ENCODE data around the gene RCN2.

RCN2 gene

DNA sequence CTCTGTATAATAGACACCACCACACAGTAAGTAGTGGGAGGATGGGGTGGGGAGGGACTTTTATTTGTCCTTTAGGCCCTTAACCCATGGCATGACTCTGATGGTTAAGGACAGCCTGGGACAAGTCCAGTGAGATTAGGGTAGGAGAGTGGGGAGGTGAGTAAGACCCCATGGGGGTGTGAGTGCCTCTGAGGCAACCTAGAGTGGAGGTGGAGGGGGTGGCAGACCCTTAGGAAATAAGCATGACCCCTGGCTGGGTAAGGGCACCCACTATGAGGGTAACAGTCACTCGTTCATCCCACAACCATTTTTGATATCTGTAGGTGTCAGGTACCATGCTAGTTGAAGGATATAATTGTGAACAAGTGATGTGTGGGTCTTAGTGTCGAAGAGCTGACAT lies 42.4 kb downstream of the RCN2 start:
- no peak for DNase-seq (ENCODE audit: low read depth, low spot score)

DNA sequence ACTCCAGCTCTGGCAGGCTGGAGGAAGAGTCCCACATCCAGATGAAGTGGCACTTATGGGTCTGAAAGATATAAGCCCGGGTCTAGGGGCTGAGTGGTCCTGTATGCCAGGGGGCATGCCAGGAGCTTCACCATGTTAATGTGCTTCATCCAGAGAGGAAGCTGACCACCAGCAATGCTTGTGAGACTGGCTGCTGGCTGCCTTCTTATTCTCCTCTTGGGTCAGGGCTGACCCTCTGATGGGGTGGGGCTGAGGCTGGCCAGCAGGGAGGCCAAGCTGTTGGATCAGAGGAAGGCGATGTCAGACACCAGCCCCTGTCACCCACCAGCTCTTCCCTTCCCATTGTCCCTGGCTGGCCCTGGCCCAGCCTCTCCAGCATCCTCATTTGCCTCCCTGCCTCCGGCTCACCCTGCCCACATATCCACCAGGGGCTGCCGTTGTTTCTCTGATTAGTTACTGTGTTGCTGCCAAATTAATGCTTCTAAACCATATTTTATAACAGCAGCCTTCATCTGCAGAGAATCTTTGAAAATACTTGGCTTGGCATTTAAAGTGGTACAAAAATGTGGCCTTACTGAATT lies 43.0 kb downstream of the RCN2 start:
- no peak for DNase-seq (ENCODE audit: low read depth, low spot score)

GRCh38 chr15:76976141-76976540 lies 44.6 kb downstream of the RCN2 start:
- no peak for DNase-seq (ENCODE audit: low read depth, low spot score)

GRCh38 chr15:76976572-76977270 lies 45.2 kb downstream of the RCN2 start:
- no peak for DNase-seq (ENCODE audit: low read depth, low spot score)

- DNase-seq (ENCODE audit: low read depth, low spot score), result no peak
These were observed 47.2 kb downstream of the RCN2 start for GRCh38 chr15:76978522-76979330.

DNA sequence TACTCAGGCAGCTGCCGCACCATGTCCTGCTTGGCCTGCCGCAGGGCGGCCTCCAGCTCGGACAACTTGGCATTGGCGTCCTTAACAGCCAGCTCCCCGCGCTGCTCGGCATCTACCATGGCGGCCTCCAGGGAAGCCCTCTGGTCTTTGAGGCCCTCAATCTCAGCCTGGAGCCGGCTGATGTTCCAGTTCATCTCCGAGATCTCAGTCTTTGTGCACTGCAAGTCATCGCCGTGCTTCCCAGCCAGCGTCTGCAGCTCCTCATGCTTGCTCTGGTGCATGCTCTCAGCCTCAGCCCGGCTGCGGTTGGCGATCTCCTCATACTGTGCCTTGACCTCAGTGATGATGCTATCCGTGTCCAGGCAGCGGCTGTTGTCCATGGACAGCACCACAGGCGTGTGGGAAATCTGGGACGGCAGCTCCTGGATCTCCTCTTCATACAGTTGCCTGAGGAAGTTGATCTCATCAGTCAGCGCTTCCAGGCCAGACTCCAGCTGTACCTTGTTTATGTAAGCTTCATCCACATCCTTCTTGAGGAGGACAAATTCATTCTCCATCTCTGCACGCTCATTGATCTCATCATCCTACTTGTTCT lies 47.9 kb downstream of the RCN2 start:
- DNase-seq (ENCODE audit: low read depth, low spot score), result no peak

DNA sequence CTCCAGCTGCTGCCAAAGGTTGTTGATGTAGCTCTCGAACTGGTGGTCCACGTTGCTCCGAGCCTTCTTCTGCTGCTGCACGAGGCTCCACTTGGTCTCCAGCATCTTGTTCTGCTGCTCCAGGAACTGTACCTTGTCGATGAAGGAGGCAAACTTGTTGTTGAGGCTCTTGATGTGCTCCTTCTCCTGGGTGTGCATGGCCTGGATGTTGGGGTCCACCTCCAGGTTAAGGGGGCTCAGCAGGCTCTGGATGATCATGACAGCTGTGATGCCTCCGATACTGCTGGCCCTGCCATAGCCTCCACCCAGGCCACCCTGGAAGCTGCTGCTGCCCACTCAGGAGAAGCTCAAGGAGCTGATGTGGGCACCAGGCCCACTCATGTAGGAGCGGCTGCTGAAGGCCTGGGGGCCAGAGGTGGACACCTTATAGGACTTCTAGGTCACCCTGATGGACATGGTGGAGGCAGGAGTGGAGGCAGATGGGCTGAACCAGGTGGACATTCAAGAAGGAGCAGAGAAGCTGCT lies 48.5 kb downstream of the RCN2 start:
- no peak for DNase-seq (ENCODE audit: low read depth, low spot score)

DNA sequence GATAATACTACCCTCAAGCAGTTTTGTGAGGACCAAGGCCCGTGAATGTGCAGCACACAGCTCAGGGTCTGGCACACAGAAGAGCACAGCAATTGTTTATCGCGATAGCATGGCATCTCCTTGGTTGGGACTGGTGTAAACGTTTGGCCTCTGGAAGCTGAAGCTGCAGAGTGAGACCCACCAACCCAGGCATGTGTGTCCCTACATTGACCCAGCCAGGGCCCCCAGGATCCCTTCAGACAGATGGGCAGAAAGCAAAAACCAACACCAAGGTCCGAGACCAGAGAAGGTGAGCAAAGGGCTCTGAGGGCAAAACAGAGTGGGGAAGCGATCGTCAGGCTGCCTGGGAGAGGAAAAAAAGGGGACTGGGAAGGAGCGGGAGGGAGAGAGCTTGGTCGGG lies 50.8 kb downstream of the RCN2 start:
- no peak for DNase-seq (ENCODE audit: low read depth, low spot score)

GRCh38 chr15:76982756-76983155 lies 51.2 kb downstream of the RCN2 start:
- DNase-seq (ENCODE audit: low read depth, low spot score), result no peak

DNA sequence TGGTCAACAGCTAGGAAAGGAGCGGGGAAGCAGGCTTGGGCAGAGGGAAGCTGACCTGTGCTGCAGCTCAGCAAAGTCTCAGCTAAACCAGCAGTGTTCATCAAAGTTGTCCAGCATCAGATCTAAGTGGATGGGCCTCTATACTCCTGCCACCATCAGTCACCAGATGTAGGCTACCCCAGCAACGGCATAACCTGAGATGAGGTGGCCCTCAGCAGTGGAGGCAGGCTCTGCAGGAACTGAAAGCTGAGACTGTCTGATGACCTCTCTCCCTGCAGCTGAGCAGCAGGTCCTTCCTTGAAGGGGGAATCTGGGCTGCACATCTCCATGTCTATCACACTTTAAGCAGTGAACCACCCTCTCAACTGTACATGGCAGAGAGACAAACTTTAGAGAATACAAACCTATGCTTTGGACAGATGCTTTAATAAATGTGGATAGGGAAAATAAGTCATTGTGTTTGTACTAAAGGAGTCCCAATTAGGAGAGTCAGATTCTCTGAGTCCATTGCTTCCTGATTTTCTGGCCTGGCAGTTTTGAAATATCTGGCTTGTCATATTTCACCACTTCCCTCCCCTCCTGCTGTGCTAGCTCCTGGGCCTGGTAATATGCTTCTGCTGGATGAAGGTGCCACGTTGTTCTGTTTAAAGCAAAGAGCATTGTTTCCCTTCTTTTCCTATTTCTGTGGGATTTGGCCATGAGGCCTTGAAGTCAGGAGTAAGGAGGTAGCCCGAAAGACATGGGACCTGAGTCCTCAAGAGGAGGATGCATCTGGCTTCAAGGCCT lies 52.2 kb downstream of the RCN2 start:
- no peak for DNase-seq (ENCODE audit: low read depth, low spot score)

- no peak for DNase-seq (ENCODE audit: low read depth, low spot score)
These were observed 55.2 kb downstream of the RCN2 start for GRCh38 chr15:76986743-76987142.

DNA sequence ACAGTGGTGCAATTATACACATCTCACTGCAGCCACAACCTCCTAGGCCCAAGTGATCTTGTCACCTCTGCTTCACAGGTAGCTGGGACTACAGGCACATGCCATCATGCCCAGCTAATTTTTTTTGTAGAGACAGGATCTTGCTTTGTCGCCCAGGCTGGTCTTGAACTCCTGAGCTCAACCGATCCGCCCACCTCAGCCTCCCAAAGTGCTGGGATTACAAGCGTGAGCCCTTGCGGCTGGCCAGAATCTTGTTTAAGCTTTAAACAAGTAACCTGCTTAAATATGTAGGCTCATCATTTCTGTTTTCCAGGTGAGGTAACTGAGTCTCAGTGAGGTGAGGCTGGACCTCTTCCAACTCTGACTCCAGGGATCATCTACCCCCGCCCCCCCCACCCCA lies 55.7 kb downstream of the RCN2 start:
- no peak for DNase-seq (ENCODE audit: low read depth, low spot score)

DNA sequence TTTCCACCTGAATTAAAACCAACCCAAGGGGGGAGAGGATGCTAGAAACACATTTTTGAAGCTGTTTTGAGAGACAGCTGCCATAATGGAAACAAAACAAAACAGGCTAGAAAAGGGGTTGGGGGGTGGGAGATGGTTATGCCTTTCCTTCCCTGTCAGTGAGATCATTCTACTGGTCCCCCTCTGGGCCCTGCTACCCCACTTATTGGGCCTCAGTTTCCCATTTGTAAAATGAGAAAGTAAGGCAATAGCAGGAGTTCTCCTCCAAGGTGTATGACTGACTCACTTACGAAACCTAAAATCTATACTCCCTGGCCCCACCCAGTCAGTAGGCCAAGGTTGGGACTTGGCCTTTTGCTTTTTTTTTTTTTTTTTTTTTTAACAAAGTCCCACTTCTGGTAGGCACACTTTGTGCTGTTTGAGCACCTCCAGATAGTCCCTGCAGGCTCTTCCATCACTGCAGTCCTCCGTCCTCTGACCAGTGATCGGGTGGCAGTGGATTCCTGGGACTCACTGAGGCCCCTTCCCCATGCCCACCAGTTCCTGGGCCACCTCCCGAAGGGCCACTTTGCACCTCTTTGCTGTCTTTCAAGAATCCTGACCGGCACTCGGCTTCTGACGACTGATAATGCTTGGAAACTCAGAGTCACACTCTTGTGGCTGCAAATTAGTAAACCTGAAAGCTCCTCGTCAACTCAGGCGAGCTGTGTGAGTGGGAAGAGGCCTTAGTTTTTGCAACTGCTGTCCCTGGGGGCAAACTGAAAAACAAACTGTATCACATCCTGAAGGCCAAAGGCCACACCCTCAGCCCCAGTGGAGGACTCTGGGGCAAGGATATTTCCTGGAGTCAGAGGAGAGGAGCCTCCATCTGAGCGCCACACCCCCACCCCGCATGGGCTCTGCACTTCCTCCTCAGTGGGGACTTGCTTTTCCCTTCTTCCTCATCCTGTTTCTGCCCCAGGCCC lies 56.6 kb downstream of the RCN2 start:
- no peak for DNase-seq (ENCODE audit: low read depth, low spot score)

GRCh38 chr15:76988867-76989780 lies 57.6 kb downstream of the RCN2 start:
- DNase-seq (ENCODE audit: low read depth, low spot score), result no peak

GRCh38 chr15:76991048-76991447 lies 59.5 kb downstream of the RCN2 start:
- DNase-seq (ENCODE audit: low read depth, low spot score), result no peak

DNA sequence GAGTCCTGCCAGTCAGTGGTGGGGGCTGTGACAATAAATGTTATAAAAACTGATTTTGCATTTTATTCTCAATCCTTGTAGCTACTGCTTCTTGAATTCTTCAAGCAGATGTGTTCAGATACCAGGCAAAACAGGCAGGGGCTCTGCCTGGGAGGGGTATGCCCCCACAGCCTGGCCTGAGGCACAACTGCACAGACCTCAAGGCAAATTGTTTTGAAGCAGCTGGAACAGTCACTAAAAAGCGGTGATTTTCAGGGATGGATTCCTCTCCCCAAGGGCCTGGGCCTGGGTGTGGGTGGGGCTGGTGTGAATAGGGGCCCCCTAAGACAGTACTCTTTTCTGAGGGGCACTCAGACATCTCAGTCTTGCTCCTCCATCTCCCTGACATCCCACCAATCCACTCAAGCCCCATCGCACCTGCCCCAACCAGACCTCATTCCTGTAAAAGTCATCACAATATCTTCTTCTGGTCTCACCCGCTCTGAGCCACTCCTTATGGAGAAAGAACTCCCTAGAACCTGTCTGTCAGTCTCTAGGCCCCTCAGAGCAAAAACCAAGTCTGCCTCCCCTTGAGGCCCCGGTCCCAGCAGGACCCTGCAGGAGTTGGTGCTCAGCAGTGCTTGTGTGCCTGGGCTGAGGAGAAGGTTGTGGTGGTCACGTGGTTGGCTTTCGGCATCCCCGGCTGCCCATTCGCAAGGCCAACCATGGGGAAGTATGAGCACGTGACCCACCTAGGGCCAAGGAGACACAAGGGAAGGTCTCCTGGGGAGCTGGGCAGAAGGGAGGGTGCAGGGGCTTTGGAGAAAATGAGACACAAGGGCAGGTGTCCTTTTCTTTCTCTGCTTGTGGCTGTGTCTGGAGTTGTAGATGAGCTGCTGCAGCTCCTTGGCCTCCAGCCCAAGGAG lies 60.4 kb downstream of the RCN2 start:
- DNase-seq (ENCODE audit: low read depth, low spot score), result no peak

- DNase-seq (ENCODE audit: low read depth, low spot score), result no peak
These were observed 61.7 kb downstream of the RCN2 start for GRCh38 chr15:76993114-76993725.

DNA sequence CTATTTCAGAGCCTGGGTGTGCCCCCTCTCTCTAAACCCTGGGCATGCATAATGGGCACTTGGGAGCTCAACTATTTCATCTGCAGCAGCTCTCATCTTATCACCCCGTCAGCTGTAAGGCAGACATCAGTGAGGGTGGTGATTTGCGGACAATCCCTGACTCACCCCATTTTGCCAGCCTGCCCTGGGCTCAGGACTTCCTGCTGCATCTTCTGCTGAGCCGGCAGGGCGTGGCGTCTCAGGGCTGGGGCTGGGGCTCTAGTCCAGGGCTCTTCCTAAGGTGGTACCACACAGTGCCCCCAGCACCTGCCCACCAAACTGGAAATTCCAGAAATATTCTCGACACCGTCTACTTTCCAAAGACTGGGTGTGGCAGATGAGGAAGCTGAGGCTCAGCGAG lies 62.5 kb downstream of the RCN2 start:
- DNase-seq (ENCODE audit: low read depth, low spot score), result no peak

Measured in activated naive CD8-positive, alpha-beta T cell treated with anti-CD3 and anti-CD28 coated beads, Interleukin-2, amount 50 U/mL, for 16 hours (primary cell).